NCI-H748 treated with DMSO at 0.1 percent for 48 hours (cell line): ENCODE results near the gene A3GALT2.
"Not testable (repeated sequence)": the region's sequence is repeated elsewhere in the genome, so short reads cannot be mapped to it uniquely, and the experiment has no call there.

ENCODE experiments used
- DNase-seq: peaks from one replicate; lab custom pipeline; 2025; lab: John Stamatoyannopoulos, UW

The A3GALT2 gene

DNA sequence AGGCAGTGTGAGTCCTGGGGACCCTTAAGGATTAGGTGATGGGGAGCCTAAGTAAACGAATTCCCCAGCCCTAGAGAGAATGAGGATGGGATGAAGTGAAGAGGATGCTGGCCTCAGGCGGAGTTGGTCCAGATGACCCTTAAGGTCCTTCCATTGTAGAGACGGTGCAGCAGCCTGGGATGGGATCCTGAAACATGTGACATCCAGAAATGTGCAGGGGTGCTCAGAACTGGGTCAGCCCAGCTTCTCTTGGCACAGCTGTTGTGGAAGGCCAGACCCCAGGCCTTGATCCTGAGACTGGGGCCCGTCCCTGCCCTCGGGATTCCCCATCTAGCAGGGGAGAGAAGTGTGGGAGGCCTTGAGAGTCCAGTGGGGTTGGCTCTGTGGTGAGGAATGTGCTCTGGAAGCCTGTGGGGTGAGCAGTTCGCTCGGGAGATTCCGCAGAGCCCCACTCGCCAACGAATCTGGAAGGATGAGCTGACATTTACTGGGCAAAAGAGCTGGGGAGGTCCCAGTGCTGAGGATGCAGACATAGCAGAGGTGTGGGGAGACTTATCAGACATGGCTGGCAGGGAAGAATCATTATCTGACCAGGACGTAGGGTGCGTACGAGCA lies 28.1 kb downstream of the A3GALT2 start:
- DNase-seq: no peak

DNA sequence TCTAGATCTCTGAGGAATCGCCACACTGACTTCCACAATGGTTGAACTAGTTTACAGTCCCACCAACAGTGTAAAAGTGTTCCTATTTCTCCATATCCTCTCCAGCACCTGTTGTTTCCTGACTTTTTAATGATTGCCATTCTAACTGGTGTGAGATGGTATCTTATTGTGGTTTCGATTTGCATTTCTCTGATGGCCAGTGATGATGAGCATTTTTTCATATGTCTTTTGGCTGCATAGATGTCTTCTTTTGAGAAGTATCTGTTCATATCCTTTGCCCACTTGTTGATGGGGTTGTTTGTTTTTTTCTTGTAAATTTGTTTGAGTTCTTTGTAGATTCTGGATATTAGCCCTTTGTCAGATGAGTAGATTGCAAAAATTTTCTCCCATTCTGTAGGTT lies 30.3 kb downstream of the A3GALT2 start:
- DNase-seq: not testable (repeated sequence)

DNA sequence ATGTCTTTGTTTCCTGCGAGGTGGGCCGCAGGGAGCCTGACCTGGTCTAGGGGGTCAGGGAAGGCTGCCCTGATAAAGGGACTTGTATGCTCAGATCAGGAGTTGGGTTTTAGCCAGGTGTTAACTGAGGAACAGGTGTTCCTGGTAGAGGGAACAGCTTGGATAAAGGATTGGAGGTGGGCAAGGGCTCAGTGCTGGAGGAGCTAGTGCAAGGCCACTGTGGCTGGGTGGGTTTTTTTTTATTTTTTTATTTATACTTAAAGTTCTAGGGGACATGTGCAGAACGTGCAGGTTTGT lies 31.1 kb downstream of the A3GALT2 start:
- no peak for DNase-seq

DNA sequence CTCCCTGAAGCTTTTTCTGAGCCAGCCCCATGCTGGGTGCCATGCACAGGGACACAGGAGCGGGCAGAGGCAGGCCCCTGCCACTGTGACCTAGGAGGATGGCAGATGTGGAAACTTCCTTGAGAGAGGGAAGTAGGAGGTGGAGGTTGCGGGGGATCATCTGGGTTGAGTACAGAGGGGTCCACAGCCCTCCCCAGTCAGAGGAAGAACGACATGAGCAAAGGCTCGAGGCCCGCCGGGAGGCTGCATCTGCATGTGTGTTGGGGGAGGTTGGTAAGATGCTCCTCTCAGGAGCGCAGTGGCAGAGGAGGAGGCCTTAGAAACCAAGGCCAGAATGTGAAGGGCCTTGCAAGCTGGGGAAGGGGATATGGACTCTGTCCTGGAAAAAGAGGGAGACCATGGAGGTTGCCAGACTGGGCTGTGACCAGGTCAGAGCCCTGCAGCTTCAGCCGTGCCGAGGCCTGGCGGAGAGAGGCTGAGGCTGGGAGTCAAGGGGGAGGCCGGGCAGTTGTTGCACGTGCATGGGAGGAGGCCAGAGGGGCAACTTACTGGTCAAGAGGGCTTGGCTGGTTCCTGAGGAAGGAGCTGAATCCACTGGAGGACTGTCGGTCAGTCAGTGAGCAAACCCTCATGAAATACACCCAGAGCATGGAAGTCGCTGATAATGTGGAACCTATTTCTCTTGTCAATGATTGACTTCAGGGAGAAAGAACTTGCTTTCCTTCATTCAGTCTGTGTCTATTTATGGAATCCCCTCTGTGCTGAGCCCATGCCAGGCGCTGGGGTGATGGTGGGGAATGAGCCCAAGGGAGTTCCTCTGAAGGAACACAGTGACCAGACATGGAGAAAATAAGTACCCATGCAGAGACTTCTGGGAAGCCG lies 31.7 kb downstream of the A3GALT2 start:
- DNase-seq: no peak

DNA sequence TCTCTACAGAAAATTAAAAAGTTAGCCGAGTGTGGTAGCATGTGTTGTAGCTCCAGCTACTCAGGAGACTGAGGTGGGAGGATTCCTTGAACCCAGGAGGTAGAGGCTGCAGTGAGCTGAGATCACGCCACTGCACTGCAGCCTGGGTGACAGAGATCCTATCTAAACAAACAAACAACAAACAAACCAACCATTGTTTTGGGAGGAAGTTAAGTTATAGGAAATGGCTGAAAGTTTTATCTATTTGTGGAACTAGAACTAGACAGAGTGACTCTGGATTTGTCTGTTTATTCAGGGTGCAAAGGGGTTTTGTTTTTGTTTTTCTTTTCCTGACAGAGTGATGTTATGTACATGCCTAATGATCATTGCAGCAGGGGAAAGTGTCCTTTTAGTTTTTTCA lies 33.6 kb downstream of the A3GALT2 start:
- no peak for DNase-seq

DNA sequence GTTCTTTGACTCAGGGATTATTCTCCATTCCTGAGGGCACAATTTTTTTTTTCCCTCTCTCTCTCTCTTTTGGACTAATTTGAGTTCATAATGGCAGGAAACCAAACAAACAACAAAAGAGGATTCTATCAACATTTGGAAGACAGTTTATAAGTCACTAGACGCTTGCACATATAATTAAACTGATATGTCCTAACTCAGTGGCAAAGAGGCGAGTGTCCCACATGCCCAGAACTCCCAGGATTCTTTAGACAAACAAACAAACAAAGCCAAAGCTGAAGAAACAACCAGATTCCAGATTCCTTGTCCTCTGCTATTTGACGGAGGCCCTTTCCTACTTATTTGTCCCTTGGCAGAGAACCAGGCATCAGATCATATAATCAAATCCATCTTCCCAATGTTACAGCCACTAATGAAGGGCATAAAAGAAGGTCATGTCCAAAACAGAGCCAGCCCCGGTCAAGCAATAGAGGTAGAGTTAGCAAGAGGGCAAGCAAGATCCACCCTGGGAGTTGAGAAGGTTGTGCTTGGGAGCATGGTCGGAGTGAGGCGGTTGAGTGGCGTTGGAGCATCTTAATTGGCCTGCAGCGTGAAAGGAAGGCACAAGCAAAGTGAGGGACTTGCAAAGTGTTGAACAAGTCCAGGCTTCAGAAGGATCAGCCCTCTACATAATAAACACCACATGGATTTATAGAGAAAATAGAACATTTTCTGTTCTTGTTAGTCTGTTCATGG lies 34.3 kb downstream of the A3GALT2 start:
- DNase-seq: no peak

DNA sequence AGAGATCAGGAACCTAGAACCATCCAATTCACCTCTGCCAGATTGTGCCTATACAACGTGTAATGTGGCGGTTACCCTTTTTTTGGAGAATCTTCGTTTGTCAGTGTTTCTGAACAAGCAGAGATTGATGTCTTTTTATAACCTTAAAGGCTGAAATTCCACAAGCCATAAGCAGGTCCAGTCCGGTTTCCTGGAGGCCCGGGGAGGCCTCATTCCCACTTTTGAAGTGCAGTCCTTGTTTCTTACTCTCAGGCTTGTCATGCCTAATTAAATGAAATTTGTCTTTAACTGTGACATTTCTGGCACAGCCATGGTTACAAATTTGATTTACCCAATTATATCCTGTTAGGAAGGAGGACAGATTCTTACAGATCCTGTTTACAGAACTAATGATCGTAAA lies 36.8 kb downstream of the A3GALT2 start:
- no peak for DNase-seq

DNA sequence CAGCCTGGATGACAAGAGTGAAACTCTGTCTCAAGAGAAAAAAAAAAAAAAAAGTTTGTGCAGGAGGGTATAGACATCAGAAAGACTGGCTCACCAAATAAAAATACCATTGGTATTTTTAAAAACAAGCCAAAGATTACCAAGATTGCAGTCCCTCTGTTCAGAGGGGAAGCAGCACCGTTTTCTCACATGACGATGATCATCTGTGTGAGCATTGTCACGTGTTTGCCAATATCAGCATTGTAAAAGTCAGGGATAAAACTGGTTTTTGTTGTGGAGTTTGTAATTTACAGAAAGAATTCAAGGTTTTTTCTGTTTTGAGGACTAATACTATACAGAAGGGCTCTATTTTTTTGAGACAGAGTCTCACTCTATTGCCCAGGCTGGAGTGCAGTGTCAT lies 38.1 kb downstream of the A3GALT2 start:
- DNase-seq: no peak

DNA sequence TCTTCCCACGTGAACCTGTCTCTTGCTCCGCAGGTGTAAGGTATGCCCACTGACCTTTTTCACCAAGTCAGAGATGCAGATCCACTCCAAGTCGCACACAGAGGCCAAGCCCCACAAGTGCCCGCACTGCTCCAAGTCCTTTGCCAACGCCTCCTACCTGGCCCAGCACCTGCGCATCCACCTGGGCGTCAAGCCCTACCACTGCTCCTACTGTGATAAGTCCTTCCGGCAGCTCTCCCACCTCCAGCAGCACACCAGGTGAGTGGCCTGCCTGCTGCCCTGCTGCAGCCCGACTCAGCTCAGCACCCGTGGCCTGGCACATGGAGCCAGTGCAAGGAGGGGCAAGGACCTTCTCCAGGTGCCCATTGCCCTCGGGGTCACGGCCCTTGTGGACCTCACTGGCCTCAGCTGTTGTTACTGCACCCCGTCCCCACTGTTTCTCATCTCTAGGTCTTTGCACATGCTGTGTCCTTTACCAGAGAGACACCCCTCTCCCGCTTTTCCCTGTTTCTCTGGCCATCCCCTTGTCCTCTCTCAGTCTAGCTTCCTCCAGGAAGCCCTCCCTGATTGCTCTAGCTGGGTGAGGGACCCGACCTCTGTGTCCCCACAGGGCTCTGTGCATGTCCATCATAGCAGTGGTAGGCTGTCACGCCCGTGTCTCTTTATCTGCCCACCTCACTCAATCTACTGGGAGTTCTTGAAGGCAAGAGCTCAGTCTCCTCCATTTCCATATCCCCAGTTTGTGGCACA lies 39.2 kb downstream of the A3GALT2 start:
- DNase-seq: no peak

DNA sequence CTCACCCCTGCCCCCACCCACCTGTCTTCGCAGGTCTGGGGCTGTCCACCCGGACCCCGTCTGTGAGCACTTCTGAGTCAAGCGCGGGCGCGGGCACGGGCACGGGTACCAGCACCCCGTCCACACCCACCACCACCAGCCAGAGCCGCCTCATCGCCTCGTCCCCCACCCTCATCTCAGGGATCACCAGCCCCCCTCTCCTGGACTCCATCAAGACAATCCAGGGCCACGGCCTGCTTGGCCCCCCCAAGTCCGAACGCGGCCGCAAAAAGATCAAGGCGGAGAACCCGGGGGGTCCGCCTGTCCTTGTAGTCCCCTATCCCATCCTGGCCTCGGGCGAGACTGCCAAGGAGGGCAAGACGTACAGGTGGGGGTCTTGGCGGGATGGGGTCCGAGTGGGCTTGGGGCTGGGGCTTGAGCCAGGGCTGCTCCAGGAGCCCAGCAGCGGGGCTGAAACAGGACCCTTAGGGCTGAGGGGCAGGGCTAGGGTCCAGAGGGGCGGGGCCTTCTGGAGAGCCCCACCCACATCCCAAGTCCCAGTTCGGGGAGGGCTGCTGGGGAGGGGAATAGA lies 40.7 kb downstream of the A3GALT2 start:
- DNase-seq: no peak

DNA sequence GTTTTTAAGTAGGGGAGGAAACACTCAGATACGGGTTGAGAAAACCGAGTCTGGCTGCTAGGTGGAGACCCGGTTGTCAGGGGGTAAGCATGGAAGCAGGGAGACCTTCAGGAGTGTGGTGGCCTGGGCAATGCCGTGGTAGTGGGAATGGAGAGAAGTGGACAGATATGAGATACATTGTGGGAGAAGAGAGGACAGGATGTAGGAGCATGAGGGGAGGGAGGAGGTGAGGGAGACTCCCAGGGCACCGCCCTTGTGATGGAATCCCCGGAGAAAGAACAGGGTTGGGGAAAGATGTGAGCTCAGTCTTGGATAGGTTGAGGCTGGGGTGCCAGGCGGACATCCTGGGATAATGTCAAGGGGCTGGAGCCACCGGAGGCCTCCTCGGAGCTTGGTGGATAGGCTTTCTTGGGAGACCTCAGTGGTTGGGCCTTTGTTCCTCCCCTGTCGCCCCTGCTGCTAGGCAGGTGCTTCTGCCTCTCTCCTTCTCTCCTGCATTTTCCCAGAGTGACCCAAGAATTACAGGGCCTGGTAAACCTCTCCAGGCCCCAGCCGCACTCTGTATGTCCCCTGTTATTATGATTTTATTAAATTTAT lies 43.3 kb downstream of the A3GALT2 start:
- no peak for DNase-seq

DNA sequence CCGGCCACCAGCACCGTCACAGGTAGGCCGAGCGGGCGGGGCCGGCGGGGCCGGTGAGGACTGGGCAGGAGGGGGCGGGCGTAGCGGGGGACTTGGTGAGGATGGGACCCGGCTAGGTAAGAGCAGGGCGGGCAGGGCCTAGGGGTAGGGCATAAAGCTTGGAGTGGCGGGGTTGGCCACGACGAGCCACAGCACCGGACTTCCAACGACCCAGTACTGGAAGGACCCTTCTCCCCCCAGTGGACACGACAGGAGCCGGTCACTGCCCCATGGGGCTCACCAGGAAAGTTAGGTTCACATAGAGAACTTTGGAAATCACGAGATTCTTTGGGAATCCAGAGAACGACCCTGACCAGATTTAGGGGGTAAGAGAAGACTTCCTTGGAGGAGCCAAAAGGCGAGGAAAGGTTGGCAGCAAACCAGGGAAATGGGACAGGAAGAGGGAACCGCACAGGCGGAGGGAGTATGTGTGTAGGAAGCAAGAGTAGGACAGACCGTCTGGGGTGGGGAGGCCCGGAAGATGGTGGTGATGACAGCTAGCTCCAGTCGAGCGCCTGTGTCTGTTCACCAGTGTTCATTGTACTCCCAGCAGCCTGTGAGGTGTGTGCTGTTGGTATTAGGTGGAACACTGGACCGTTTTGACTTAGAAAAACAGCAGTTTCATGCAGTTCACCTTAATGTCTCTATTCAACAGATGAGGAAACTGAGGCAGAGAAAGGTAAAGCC lies 44.2 kb downstream of the A3GALT2 start:
- DNase-seq: no peak

DNA sequence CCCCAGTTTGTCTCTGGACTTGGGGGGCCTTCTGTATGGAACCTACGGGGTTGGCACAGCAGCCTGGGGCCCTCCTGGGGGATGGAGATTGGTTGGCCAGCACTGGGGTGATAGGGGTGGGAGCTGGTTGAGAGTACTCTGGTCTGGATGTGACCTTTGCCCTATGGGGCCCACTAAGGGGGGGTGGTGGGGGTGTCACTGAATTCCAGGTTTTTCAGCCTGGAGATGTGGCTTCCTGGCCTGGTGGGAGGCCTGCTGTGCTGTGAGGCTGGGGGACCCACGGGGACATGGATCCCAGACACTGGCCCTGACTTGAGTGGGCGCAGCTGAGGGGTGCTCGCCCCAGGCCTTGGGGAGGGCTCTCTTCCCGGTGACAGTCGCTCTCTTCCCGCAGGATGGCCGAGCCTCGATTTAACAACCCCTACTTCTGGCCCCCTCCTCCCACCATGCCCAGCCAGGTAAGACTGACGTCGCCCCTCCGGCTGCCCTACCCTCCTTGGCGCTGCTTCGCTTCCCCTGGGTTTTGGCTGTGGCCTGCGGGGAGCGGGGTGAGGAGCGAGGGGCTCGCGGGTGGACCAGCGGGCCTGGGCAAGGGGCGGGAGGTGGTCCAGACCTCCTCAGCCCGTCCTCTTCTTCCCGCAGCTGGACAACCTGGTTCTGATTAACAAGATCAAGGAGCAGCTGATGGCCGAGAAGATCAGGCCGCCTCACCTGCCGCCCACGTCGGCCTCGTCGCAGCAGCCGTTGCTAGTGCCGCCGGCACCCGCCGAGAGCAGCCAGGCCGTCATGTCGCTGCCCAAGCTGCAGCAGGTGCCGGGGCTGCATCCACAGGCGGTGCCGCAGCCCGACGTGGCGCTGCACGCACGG lies 45.0 kb downstream of the A3GALT2 start:
- DNase-seq: no peak

DNA sequence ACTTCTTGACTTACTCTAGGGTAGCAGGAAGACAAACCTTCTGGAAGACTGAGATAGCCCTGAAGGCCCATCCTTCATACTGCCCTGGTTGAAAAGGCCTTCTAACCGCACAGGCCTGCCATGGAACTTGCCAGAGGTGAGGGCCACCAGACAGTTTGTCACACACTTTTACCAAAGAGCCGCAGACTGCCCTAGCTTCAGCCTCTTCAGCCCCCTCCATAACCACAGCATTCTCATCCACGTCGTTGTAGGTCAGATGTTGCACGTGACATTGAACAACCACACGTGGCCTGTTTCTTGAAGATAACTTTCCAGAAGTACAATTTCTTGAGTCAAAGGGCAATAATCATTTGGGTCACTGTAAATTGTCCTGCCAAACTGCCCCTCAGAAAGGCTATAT lies 45.7 kb downstream of the A3GALT2 start:
- DNase-seq: no peak

DNA sequence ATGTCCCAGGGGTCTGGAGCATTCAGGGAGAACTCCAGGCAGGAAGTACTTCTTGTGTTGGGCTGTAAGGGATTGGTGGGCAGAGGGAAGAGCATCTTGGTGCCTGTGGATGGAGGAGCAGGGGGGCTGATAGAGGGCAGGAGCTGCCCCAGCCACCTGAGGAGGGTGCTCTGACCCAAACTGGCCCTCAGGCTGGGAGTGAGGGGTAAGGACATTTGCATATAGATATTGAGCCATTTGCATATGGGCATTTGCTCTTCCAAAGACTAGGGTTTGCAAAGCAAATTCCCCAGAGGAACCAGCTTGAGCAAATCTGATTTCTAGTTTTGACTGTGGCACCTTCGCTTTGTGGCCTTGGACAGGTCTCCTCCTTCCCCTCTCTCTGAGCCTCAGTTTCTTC lies 46.5 kb downstream of the A3GALT2 start:
- no peak for DNase-seq

DNA sequence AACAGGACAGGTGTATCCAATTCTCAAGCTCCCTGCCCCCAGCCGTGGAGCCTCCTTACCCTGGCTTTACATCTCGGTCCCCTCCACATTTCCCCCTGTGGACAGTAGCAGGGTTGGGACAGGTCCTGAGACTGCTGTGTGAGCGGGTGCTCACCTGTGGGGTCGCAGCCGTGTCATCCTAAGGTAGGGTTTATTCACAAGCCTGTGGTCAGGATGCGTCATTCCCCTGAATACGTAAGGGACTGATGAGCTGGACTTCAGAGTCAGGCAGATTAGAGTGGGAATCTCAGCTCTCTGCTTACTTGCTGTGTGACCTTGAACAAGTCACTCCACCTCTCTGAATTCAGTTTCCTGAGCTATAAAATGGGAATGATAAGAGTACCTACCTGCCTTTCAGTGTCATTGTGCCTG lies 46.9 kb downstream of the A3GALT2 start:
- DNase-seq: no peak

DNA sequence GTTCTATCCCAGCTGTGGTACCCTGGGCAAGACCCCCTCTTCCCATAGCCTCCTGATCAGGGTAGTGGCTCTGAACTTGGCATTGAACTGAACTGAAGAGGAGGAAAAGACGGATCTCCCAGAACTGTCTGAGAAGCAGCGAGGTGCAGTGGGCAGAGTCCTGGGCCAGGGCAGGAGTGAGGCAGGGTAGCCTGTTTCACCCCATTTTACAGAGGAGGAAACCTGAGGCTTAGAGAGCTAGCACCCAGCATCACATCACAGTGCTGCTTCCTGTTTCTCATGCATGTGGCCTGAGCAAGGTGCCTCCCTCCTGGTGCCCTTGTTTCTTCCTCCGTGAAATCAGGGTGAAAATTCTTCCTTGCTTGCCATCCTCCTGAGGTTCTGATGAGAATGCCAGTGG lies 47.5 kb downstream of the A3GALT2 start:
- DNase-seq: no peak

DNA sequence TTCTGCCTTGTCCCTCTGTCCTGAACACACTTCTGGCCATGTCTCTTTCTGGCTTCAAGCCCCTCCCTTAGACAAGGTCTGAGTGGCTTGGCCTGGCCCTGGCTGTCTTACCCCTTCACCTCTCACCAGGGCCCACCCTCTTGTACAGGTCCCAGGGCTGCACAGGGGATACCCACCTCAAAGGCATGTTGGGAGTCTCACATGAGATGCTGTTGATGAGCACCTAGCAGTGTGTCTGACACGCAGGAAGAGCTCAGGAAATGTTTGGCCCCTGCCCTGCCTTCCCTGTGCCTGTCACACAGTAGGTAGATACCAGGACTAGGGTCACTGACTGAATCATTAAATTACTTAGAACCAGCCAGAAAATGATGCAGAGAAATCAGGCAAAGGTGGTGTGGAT lies 48.0 kb downstream of the A3GALT2 start:
- DNase-seq: no peak

DNA sequence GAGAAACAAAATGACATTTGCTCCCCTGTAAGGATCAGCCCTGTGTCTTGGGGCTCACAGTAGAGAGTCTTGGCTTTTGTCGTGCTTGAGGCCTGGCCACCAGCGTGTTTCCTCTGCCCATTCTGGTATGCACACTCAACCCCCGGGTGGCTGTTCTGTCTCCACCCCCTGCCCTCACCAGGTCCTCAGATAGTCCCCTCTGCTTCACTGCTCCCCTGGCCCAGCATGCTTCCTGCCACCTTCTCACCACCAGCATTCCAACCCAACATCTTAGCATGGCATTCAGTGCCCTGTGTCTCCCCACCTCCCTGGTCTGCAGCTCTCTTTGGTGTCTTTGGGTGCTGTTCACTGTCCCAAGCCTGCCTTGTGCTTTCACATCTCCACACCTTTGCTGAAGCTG lies 48.4 kb downstream of the A3GALT2 start:
- no peak for DNase-seq
